Peyer's patch (tissue), 4 donors: ENCODE results near the gene FAM229B. TPM values are rescaled to one million over a fixed set of nuclear protein-coding genes. Genes with fewer than 3 reads are reported as not detected.

ENCODE experiments used
- DNase-seq, 3 donors: peaks; one replicate each; pipeline ENCODE4 v3.0.0-alpha.2; 2017 to 2019
- H3K27ac ChIP-seq, 4 donors: fragments of 200-600 bp; sonication (generic); one replicate each; pipeline ENCODE4 v1.5.1; 2016 to 2019
- H3K27me3 ChIP-seq, 2 donors: fragments of 200-600 bp; sonication (generic); one replicate each; pipeline ENCODE4 v1.5.1; 2019
- H3K36me3 ChIP-seq, 3 donors: fragments of 200-600 bp; sonication (generic); one replicate each; pipeline ENCODE4 v1.5.1; 2016 to 2019
- H3K4me1 ChIP-seq, 4 donors: fragments of 200-600 bp; sonication (generic); one replicate each; pipeline ENCODE4 v1.5.1; 2016 to 2019
- H3K4me3 ChIP-seq, 4 donors: fragments of 200-600 bp; sonication (generic); 1 replicate in 3 of 4; 2 replicates in 1 of 4; pipeline ENCODE4 v1.5.1; 2016 to 2019; ENCODE audit warnings: mild to moderate bottlenecking in 1 of 4
- H3K9me3 ChIP-seq, 4 donors: fragments of 200-600 bp; sonication (generic); one replicate each; pipeline ENCODE4 v1.5.1; 2016 to 2019; ENCODE audit warnings: mild to moderate bottlenecking in 1 of 4
- CTCF ChIP-seq, 6 experiments: fragments of 450-650 bp in 4 of 6; fragments of 200-600 bp in 2 of 6; sonication (generic) in 1 of 6; IDR thresholded peaks; one replicate each; pipeline ENCODE4 v1.5.1; 2017 to 2019; ENCODE audit warnings: antibody characterized with exemption in 6 of 6, mild to moderate bottlenecking in 3 of 6, moderate library complexity in 1 of 6
- POLR2A ChIP-seq, 2 donors: fragments of 450-650 bp; IDR thresholded peaks; one replicate each; pipeline ENCODE4 v1.5.1; 2017; ENCODE audit warnings: antibody characterized with exemption in 2 of 2, mild to moderate bottlenecking in 2 of 2, moderate library complexity in 2 of 2
- total RNA-seq, 4 donors: library from RNA; depleted of rRNA; stranded (reverse); fragments of >200 nt; gene quantifications; one replicate each; pipeline ENCODE4 v1.1.0, GENCODE V29; 2016

Gene FAM229B
- total RNA-seq, 4 donors from 2014 or later, result 1.2 to 13.2 (median 2.9) TPM; not detected in 1

- no peak overlapping the region for H3K4me3 ChIP-seq
- TF ChIP-seq CTCF (IDR thresholded peaks at IDR 0.05) (no peak), POLR2A (IDR thresholded peaks at IDR 0.05) (no peak)
- no peaks in the 10 kb centered on the region for H3K9me3 ChIP-seq
- peaks cover 0 to 39% (median 0%) of the 10 kb centered on the region in 3 donors for H3K36me3 ChIP-seq
- H3K4me1 ChIP-seq, result peaks cover 0 to 5% (median 0%) of the 10 kb centered on the region in 4 donors
- H3K27ac ChIP-seq, result no peak overlapping the region
- H3K27me3 ChIP-seq, result no peaks in the 10 kb centered on the region
- DNase-seq, result no peak
Observed at GRCh38 chr6:112081569-112081968, 5.8 kb upstream of the FAM229B start.

GRCh38 chr6:112085286-112086065 is 1.9 kb upstream of the FAM229B start:
- peaks cover 0 to 5% (median 0%) of the 10 kb centered on the region in 4 donors for H3K4me1 ChIP-seq
- no peak for DNase-seq
- no peak overlapping the region for H3K4me3 ChIP-seq
- no peaks in the 10 kb centered on the region for H3K9me3 ChIP-seq
- no peak overlapping the region for H3K27ac ChIP-seq
- H3K27me3 ChIP-seq, result no peaks in the 10 kb centered on the region
- no peak for TF ChIP-seq CTCF (IDR thresholded peaks at IDR 0.05)
- TF ChIP-seq POLR2A (IDR thresholded peaks at IDR 0.05), result no peak
- H3K36me3 ChIP-seq, result peaks cover 0 to 14% (median 0%) of the 10 kb centered on the region in 3 donors

- Histone ChIP-seq H3K4me3 (peak overlapping the region; percentile 60 to 73 (median 66)), H3K4me1 (peaks cover 0 to 5% (median 0%) of the 10 kb centered on the region in 4 donors), H3K36me3 (peaks cover 0 to 8% (median 0%) of the 10 kb centered on the region in 3 donors), H3K27me3 (no peaks in the 10 kb centered on the region), H3K9me3 (no peaks in the 10 kb centered on the region), H3K27ac (peak overlapping the region; percentile 74 to 81 (median 76))
- no peak for DNase-seq
- TF ChIP-seq POLR2A (IDR thresholded peaks at IDR 0.05), result no peak
- TF ChIP-seq CTCF (IDR thresholded peaks at IDR 0.05), result peak in 3 of 6 experiments; percentile 3 to 22 (median 18)
Observed at GRCh38 chr6:112086744-112087135, 651 bp upstream of the FAM229B start.

- Histone ChIP-seq H3K27ac (peak overlapping the region; percentile 74 to 81 (median 76)), H3K4me3 (peak overlapping the region; percentile 60 to 73 (median 66)), H3K9me3 (no peaks in the 10 kb centered on the region), H3K4me1 (peaks cover 0 to 5% (median 0%) of the 10 kb centered on the region in 4 donors), H3K27me3 (no peaks in the 10 kb centered on the region), H3K36me3 (peaks cover 0 to 8% (median 0%) of the 10 kb centered on the region in 3 donors)
- TF ChIP-seq CTCF (IDR thresholded peaks at IDR 0.05), result no peak
- TF ChIP-seq POLR2A (IDR thresholded peaks at IDR 0.05), result no peak
- DNase-seq, result no peak
Observed at GRCh38 chr6:112087916-112088315, 525 bp downstream of the FAM229B start.

- Histone ChIP-seq H3K27me3 (no peaks in the 10 kb centered on the region), H3K4me1 (no peaks in the 10 kb centered on the region), H3K27ac (no peak overlapping the region), H3K36me3 (no peaks in the 10 kb centered on the region), H3K4me3 (no peak overlapping the region), H3K9me3 (no peaks in the 10 kb centered on the region)
- DNase-seq, result no peak
- TF ChIP-seq CTCF (IDR thresholded peaks at IDR 0.05) (no peak), POLR2A (IDR thresholded peaks at IDR 0.05) (no peak)
Observed at GRCh38 chr6:112096901-112097300, 9.5 kb downstream of the FAM229B start.
